Measurements from ENCODE around the gene ANKRD63.

GRCh38 chr15:40283615-40284300, 894 bp upstream of the ANKRD63 start:
- TF ChIP-seq ZBTB33 (IDR thresholded peaks at IDR 0.05) (no peak), PRDM15 (CRISPR knock-in tag; IDR thresholded peaks at IDR 0.05) (no peak), ZBTB40 (IDR thresholded peaks at IDR 0.05; ENCODE audit: borderline replicate concordance) (no peak), BCL3 (IDR thresholded peaks at IDR 0.05; ENCODE audit: borderline replicate concordance, insufficient read depth, low read depth, low read length, poor library complexity, severe bottlenecking) (no peak), CTCF (IDR thresholded peaks at IDR 0.05 in 2 of 3, conservative IDR thresholded peaks at IDR 0.05 in 1 of 3; ENCODE audit: control insufficient read depth in 2 of 3, extremely low read depth in 1 of 3, insufficient read depth in 1 of 3, low read depth in 3 of 3, low read length in 3 of 3) (no peak)

Data from GM12878 (cell line).